IMR-90 (cell line): ENCODE measurements around the gene CELSR1. TPM values are rescaled to one million over a fixed set of nuclear protein-coding genes. Genes with fewer than 3 reads are reported as not detected.

Experiments used
- ATAC-seq: fragments of 200-7000 bp; cut with Tn5 transposase; 2 replicates; pipeline ENCODE4 v1.9.1; 2020; ENCODE audit warnings: low read depth, mild to moderate bottlenecking, moderate library complexity
- BruUV-seq: library from RNA; stranded (reverse); fragments of 400-500 nt; replicated peaks from 2 replicates; lab custom pipeline; 2021; lab: Mats Ljungman, UMichigan
- CTCF ChIA-PET: fragments of 300-600 bp; formaldehyde crosslinking; extraction: SDS; loops from one replicate; lab custom pipeline; 2021; ENCODE audit warnings: antibody characterized with exemption; lab: Yijun Ruan, JAX
- POLR2A ChIA-PET: fragments of 300-600 bp; sonication (Branson Sonifier 250); formaldehyde crosslinking; loops from one replicate; lab custom pipeline; 2022; ENCODE audit warnings: antibody characterized with exemption; ENCODE audit not compliant: unreplicated experiment; lab: Charles Lee
- DNase-seq: peaks from one replicate; pipeline ENCODE4 v3.0.0; 2013
- H2AFZ ChIP-seq: replicated peaks from 2 replicates; pipeline ENCODE3; 2013; ENCODE audit warnings: low read length, mild to moderate bottlenecking; ENCODE audit not compliant: poor library complexity
- H2AK5ac ChIP-seq: 2 replicates; pipeline ENCODE4 v1.6.1; 2013; ENCODE audit warnings: low read depth, low read length, inconsistent platforms
- H2AK9ac ChIP-seq: replicated peaks from 2 replicates; pipeline ENCODE3; 2013; ENCODE audit warnings: mild to moderate bottlenecking, low read depth, low read length, moderate library complexity; ENCODE audit not compliant: poor library complexity
- H2BK120ac ChIP-seq: 2 replicates; pipeline ENCODE4 v1.6.1; 2013; ENCODE audit warnings: low read depth, low read length, inconsistent platforms
- H2BK15ac ChIP-seq: 3 replicates; pipeline ENCODE4 v1.6.1; 2013; ENCODE audit warnings: low read depth, low read length, inconsistent platforms
- H2BK20ac ChIP-seq: 2 replicates; pipeline ENCODE4 v1.6.1; 2013; ENCODE audit warnings: low read depth, mild to moderate bottlenecking, inconsistent platforms, low read length, moderate library complexity
- H2BK5ac ChIP-seq: 2 replicates; pipeline ENCODE4 v1.6.1; 2013; ENCODE audit warnings: mild to moderate bottlenecking, low read depth, low read length, inconsistent platforms; ENCODE audit not compliant: poor library complexity, severe bottlenecking
- H3K14ac ChIP-seq: replicated peaks from 2 replicates; pipeline ENCODE4 v1.6.1; 2013; ENCODE audit warnings: low read depth, low read length, inconsistent platforms
- H3K18ac ChIP-seq: 2 replicates; pipeline ENCODE4 v1.6.1; 2013; ENCODE audit warnings: low read depth, low read length, control low read depth
- H3K23ac ChIP-seq: 2 replicates; pipeline ENCODE4 v1.6.1; 2013; ENCODE audit warnings: low read depth, low read length, inconsistent platforms
- H3K27ac ChIP-seq: 2 replicates; pipeline ENCODE4 v1.5.1; 2013; ENCODE audit warnings: mild to moderate bottlenecking, control low read depth, low read length; ENCODE audit not compliant: insufficient read depth
- H3K27me3 ChIP-seq: 2 replicates; pipeline ENCODE4 v1.6.1; 2013; ENCODE audit warnings: low read length; ENCODE audit not compliant: control insufficient read depth, insufficient read depth
- H3K36me3 ChIP-seq: 2 replicates; pipeline ENCODE4 v1.6.1; 2013; ENCODE audit warnings: low read length, mixed read lengths; ENCODE audit not compliant: control insufficient read depth, insufficient read depth
- H3K4ac ChIP-seq: 2 replicates; pipeline ENCODE4 v1.6.1; 2013; ENCODE audit warnings: low read depth, low read length, inconsistent platforms
- H3K4me1 ChIP-seq: 2 replicates; pipeline ENCODE4 v1.6.1; 2013; ENCODE audit warnings: low read length, mixed read lengths; ENCODE audit not compliant: control insufficient read depth, insufficient read depth
- H3K4me2 ChIP-seq: 2 replicates; pipeline ENCODE4 v1.6.1; 2013; ENCODE audit warnings: low read depth, mild to moderate bottlenecking, control low read depth, low read length, moderate library complexity
- H3K4me3 ChIP-seq: 2 replicates; pipeline ENCODE4 v1.5.1; 2013; ENCODE audit warnings: low read depth, mild to moderate bottlenecking, control low read depth, low read length, moderate library complexity; ENCODE audit not compliant: insufficient read depth
- H3K56ac ChIP-seq: 2 replicates; pipeline ENCODE4 v1.6.1; 2013; ENCODE audit warnings: low read length, inconsistent platforms; ENCODE audit not compliant: insufficient read depth; ENCODE audit errors: extremely low read depth
- H3K79me1 ChIP-seq, 2 experiments: 2 replicates each; pipeline ENCODE4 v1.6.1; 2013; ENCODE audit warnings: low read length in 2 of 2, inconsistent platforms in 1 of 2, low read depth in 1 of 2
- H3K9ac ChIP-seq: 2 replicates; pipeline ENCODE4 v1.6.1; 2013; ENCODE audit warnings: low read depth, low read length, control low read depth
- H3K9me1 ChIP-seq: 2 replicates; pipeline ENCODE4 v1.6.1; 2013; ENCODE audit warnings: low read length, inconsistent platforms; ENCODE audit not compliant: insufficient read depth
- H3K9me3 ChIP-seq: 2 replicates; pipeline ENCODE4 v1.6.1; 2013; ENCODE audit warnings: low read length; ENCODE audit not compliant: control insufficient read depth, insufficient read depth
- H4K20me1 ChIP-seq: 2 replicates; pipeline ENCODE4 v1.6.1; 2013; ENCODE audit warnings: low read length, inconsistent platforms; ENCODE audit not compliant: insufficient read depth
- H4K5ac ChIP-seq: 2 replicates; pipeline ENCODE4 v1.6.1; 2013; ENCODE audit warnings: mild to moderate bottlenecking, low read depth, low read length, control low read depth
- H4K8ac ChIP-seq, 2 experiments: 2 replicates each; pipeline ENCODE4 v1.6.1; 2013; ENCODE audit warnings: low read depth in 2 of 2, low read length in 2 of 2, control low read depth in 1 of 2, inconsistent platforms in 1 of 2
- H4K91ac ChIP-seq: 2 replicates; pipeline ENCODE4 v1.6.1; 2013; ENCODE audit warnings: low read depth, low read length, inconsistent platforms; ENCODE audit not compliant: insufficient read depth
- BHLHE40 ChIP-seq: fragments of 150-350 bp; IDR thresholded peaks from 2 replicates; pipeline ENCODE4 v1.6.1; 2016; ENCODE audit warnings: mild to moderate bottlenecking, low read depth, low read length
- CEBPB ChIP-seq: IDR thresholded peaks from 2 replicates; pipeline ENCODE4 v1.6.1; 2012; ENCODE audit warnings: low read depth, low read length, improper control_type of control experiment
- FOS ChIP-seq: fragments of 150-350 bp; IDR thresholded peaks from 2 replicates; pipeline ENCODE4 v1.6.1; 2016; ENCODE audit warnings: low read depth, low read length
- MAZ ChIP-seq: IDR thresholded peaks from 2 replicates; pipeline ENCODE4 v1.6.1; 2012; ENCODE audit warnings: low read depth, mild to moderate bottlenecking, low read length, improper control_type of control experiment, moderate library complexity, borderline replicate concordance
- MXI1 ChIP-seq: IDR thresholded peaks from 2 replicates; pipeline ENCODE4 v1.6.1; 2012; ENCODE audit warnings: low read depth, mild to moderate bottlenecking, low read length, moderate library complexity, borderline replicate concordance
- NFE2L2 ChIP-seq: fragments of 150-350 bp; IDR thresholded peaks from 2 replicates; pipeline ENCODE4 v1.6.1; 2016; ENCODE audit warnings: low read depth, mild to moderate bottlenecking, low read length
- POLR2A ChIP-seq: IDR thresholded peaks from 2 replicates; pipeline ENCODE4 v1.6.1; 2012; ENCODE audit warnings: mild to moderate bottlenecking, low read depth, low read length
- RAD21 ChIP-seq: IDR thresholded peaks from 2 replicates; pipeline ENCODE4 v1.6.1; 2012; ENCODE audit warnings: low read length, improper control_type of control experiment
- RCOR1 ChIP-seq: IDR thresholded peaks from 2 replicates; pipeline ENCODE4 v1.6.1; 2012; ENCODE audit warnings: mild to moderate bottlenecking, low read length, improper control_type of control experiment; ENCODE audit not compliant: insufficient replicate concordance
- RFX5 ChIP-seq: IDR thresholded peaks from 2 replicates; pipeline ENCODE4 v1.8.0; 2012; ENCODE audit warnings: low read depth, mild to moderate bottlenecking, low read length, moderate library complexity
- WGBS, 2 experiments: methylation state at CpG; one replicate each; pipeline versions ENCODE4 v1.1.5 to v1.1.7; 2013; ENCODE audit warnings: missing lambda C conversion rate in 2 of 2; ENCODE audit not compliant: insufficient read length in 1 of 2; ENCODE audit errors: extremely low coverage in 2 of 2; 5-methylcytosine and 5-hydroxymethylcytosine counted together
- dilution Hi-C: fragments of 300-500 bp; cut with HindIII; formaldehyde crosslinking; loops from one replicate; pipeline ENCODE4 v1.14.3; 2018; ENCODE audit warnings: low sequenced_read_pairs; ENCODE audit not compliant: unreplicated experiment
- in situ Hi-C: fragments of 300-500 bp; cut with MboI; formaldehyde crosslinking; loops from 3 replicates; pipeline ENCODE4 v1.14.3; 2019; ENCODE audit warnings: low sequenced_read_pairs, inconsistent platforms, mixed read lengths
- intact Hi-C: fragments of 100-400 bp; cut with micrococcal nuclease; formaldehyde crosslinking; loops from 2 replicates; pipeline ENCODE4 v1.10.0; 2022
- polyA plus RNA-seq, 3 experiments: library from polyadenylated mRNA; depleted of rRNA; stranded (reverse); fragments of >200 nt; gene quantifications; 2 replicates each; pipeline ENCODE4 v1.2.3, GENCODE V29; 2012; ENCODE audit warnings: low replicate concordance in 1 of 3
- total RNA-seq: library from RNA; depleted of rRNA; stranded (reverse); fragments of >200 nt; gene quantifications from 2 replicates; pipeline ENCODE4 v1.2.3, GENCODE V29; 2012
- TF ChIP-seq, protein P1 (sequence below): fragments of 150-350 bp; IDR thresholded peaks from 2 replicates; pipeline ENCODE4 v1.6.1; 2017; ENCODE audit warnings: mild to moderate bottlenecking, antibody characterized with exemption, low read length, low read depth
- TF ChIP-seq, protein P2 (sequence below): fragments of 150-350 bp; IDR thresholded peaks from 2 replicates; pipeline ENCODE4 v1.6.1; 2016; ENCODE audit warnings: low read depth, mild to moderate bottlenecking, low read length, moderate library complexity, borderline replicate concordance
- TF ChIP-seq, protein P3 (sequence below): conservative IDR thresholded peaks from 2 replicates; pipeline ENCODE4 v1.5.1; 2012; ENCODE audit warnings: mild to moderate bottlenecking, low read depth, low read length, improper control_type of control experiment

The CELSR1 gene
- total and polyA plus RNA-seq, 2 of the 4 experiments (the other 2 are of a cell fraction): 0.36 to 0.82 TPM

DNA sequence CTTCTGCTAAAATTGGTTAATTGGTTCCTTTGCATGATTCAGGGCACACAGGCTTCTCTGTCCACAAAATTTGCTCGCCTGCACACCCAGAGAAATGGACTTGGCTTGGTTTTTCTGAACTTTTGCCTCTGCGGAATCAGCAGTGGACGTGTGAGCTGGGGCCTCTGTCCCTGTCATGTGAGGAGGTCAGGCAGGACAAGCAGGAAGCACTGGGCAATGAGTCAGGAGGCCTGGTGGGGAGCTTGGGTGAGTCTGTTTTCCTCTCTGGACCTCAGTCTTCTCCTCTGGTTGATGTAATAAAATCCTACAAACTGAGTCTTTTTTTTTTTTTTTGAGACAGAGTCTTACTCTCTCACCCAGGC is 10.4 kb upstream of the CELSR1 start:
- no TSS peak for BruUV-seq
- peaks cover 28% of the 10 kb centered on the region for H3K9me1 ChIP-seq

More for the DNA sequence above, 10.4 kb upstream of the CELSR1 start:
- H2BK120ac ChIP-seq: peak overlapping the region; percentile 98
- peak overlapping the region; percentile 76 for H3K27ac ChIP-seq
- H3K9me3 ChIP-seq: peaks cover 6% of the 10 kb centered on the region
- H3K4me3 ChIP-seq: no peak overlapping the region
- peaks cover under 1% of the 10 kb centered on the region; the same call in 1 of the 2 replicates for H3K27me3 ChIP-seq
- H3K23ac ChIP-seq: peak overlapping the region; percentile 83
- H3K18ac ChIP-seq: peak overlapping the region; percentile 68
- intact Hi-C loops: no loop called here
- H2AK9ac ChIP-seq: peak overlapping the region; percentile 94
- H4K91ac ChIP-seq: peak overlapping the region; percentile 93
- POLR2A ChIA-PET: interaction anchor here (0.6 kb wide), 1 partner anchor 248 kb away, joined by 9 read pairs; no protein-coding TSS in a partner anchor
- peak overlapping the region; percentile 57 for H3K56ac ChIP-seq
- in situ Hi-C loops: loop anchor here (25.0 kb wide), 1 partner anchor 411 kb away; no protein-coding TSS in a partner anchor
- peak overlapping the region; percentile 77; the same call in 2 of the 3 replicates for H2BK15ac ChIP-seq
- no peaks in the 10 kb centered on the region for H3K36me3 ChIP-seq
- H3K4me2 ChIP-seq: peak overlapping the region; percentile 32; the same call in 1 of the 2 replicates
- H2BK20ac ChIP-seq: peak overlapping the region; percentile 92
- H3K9ac ChIP-seq: peak overlapping the region; percentile 7; the same call in 1 of the 2 replicates
- dilution Hi-C loops: no loop called here
- TF ChIP-seq BHLHE40 (peak; percentile 89), RCOR1 (no peak), FOS (peak; percentile 16; the same call in 1 of the 2 replicates), RAD21 (no peak), NFE2L2 (no peak), RFX5 (no peak), MXI1 (no peak), POLR2A (no peak), CEBPB (no peak), MAZ (peak; percentile 32; the same call in 1 of the 2 replicates)
- TF ChIP-seq, protein P1, sequence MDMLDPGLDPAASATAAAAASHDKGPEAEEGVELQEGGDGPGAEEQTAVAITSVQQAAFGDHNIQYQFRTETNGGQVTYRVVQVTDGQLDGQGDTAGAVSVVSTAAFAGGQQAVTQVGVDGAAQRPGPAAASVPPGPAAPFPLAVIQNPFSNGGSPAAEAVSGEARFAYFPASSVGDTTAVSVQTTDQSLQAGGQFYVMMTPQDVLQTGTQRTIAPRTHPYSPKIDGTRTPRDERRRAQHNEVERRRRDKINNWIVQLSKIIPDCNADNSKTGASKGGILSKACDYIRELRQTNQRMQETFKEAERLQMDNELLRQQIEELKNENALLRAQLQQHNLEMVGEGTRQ: peak; percentile 74
- TF ChIP-seq, protein P2, sequence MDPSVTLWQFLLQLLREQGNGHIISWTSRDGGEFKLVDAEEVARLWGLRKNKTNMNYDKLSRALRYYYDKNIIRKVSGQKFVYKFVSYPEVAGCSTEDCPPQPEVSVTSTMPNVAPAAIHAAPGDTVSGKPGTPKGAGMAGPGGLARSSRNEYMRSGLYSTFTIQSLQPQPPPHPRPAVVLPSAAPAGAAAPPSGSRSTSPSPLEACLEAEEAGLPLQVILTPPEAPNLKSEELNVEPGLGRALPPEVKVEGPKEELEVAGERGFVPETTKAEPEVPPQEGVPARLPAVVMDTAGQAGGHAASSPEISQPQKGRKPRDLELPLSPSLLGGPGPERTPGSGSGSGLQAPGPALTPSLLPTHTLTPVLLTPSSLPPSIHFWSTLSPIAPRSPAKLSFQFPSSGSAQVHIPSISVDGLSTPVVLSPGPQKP: no peak
- TF ChIP-seq, protein P3, sequence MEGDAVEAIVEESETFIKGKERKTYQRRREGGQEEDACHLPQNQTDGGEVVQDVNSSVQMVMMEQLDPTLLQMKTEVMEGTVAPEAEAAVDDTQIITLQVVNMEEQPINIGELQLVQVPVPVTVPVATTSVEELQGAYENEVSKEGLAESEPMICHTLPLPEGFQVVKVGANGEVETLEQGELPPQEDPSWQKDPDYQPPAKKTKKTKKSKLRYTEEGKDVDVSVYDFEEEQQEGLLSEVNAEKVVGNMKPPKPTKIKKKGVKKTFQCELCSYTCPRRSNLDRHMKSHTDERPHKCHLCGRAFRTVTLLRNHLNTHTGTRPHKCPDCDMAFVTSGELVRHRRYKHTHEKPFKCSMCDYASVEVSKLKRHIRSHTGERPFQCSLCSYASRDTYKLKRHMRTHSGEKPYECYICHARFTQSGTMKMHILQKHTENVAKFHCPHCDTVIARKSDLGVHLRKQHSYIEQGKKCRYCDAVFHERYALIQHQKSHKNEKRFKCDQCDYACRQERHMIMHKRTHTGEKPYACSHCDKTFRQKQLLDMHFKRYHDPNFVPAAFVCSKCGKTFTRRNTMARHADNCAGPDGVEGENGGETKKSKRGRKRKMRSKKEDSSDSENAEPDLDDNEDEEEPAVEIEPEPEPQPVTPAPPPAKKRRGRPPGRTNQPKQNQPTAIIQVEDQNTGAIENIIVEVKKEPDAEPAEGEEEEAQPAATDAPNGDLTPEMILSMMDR: no peak
- peak; percentile 70 for ATAC-seq
- H4K20me1 ChIP-seq: peaks cover 5% of the 10 kb centered on the region
- peak overlapping the region; percentile 84 for H3K14ac ChIP-seq
- peak overlapping the region; percentile 82; the same call in 1 of the 2 replicates for H2AK5ac ChIP-seq
- H3K4ac ChIP-seq: peak overlapping the region; percentile 94
- H2BK5ac ChIP-seq: peak overlapping the region; percentile 93
- no peaks in the 10 kb centered on the region for H3K79me1 ChIP-seq
- H3K4me1 ChIP-seq: peaks cover 29% of the 10 kb centered on the region
- peak overlapping the region; percentile 53 to 89 for H4K8ac ChIP-seq
- peak overlapping the region; percentile 43 for H4K5ac ChIP-seq
- WGBS, 2 experiments: no CpG with 5 or more reads among the region's 3 CpGs
- peak overlapping the region; percentile 91 for H2AFZ ChIP-seq
- CTCF ChIA-PET: interaction anchor here (0.6 to 1.3 kb wide), 4 partner anchors 10 to 180 kb away, joined by 3 to 4 read pairs (median 4); no protein-coding TSS in a partner anchor
- DNase-seq: peak; percentile 92
